Hindlimb muscle (tissue), 1 donor: Measurements from ENCODE around the gene DISP3. TPM values are rescaled to one million over a fixed set of nuclear protein-coding genes. Genes with fewer than 3 reads are reported as not detected.

Experiments used
- DNase-seq: peaks from one replicate; pipeline ENCODE4 v3.0.0-alpha.2; 2013
- polyA plus RNA-seq: library from polyadenylated mRNA; unstranded; fragments of 120-200 nt; gene quantifications from one replicate; pipeline ENCODE4 v1.2.1, GENCODE V29; 2013; ENCODE audit not compliant: insufficient read length

The DISP3 gene
- polyA plus RNA-seq, result 0.30 TPM

- DNase-seq, result peak; percentile 44
Observed at GRCh38 chr1:11478571-11479374, at the start of gene DISP3. Gene DISP3 (plus strand): TSS chr1:11479155. CDS start chr1:11500993, 21,838 bp downstream.

DNA sequence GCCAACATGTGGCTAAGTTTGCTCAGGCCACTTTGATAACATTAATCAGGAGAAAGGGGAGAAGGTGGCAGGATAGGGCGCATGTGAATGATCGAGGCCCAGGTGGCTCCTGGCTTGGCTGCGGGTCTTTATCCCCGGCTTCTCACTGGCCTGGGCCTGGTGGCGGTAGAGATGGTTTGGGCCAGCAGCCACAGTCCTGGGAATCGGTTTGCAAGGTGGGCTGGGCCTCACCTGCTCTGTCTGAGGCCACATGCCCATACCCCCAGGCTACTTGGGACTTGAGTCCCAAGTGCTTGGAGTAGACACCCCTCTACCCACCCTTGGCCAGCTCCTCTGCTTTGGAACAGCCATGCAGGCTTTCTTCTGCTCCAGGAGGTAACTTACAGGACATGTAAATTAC lies 49.7 kb upstream of the DISP3 start:
- no peak for DNase-seq

- DNase-seq, result no peak
Observed at GRCh38 chr1:11429935-11430334, 49.0 kb upstream of the DISP3 start.

DNA sequence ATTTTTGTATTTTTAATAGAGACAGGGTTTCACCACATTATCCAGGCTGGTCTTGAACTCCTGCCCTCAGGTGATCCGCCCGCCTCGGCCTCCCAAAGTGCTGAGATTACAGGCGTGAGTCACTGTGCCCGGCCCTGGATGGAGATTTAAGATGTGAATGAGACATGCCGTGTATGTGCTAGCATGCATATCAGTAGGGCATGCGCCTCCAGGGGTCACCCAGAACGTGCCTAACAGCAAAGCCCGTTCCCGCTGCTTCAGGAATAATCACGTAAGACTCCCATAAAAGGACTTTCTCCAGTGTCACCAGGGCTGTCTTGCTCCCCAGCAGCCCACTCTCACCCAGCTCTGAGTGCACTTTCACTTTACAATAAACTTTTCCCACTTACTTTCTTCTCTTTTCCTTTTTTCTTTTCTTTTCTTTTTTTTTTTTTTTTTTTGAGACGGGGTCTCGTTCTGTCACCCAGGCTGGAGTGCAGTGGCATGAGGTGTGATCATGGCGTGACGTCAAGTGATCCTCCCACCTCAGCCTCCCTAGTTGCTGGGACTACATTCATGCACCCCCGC lies 46.9 kb upstream of the DISP3 start:
- DNase-seq, result no peak

GRCh38 chr1:11432526-11432925 lies 46.4 kb upstream of the DISP3 start:
- DNase-seq, result no peak

DNA sequence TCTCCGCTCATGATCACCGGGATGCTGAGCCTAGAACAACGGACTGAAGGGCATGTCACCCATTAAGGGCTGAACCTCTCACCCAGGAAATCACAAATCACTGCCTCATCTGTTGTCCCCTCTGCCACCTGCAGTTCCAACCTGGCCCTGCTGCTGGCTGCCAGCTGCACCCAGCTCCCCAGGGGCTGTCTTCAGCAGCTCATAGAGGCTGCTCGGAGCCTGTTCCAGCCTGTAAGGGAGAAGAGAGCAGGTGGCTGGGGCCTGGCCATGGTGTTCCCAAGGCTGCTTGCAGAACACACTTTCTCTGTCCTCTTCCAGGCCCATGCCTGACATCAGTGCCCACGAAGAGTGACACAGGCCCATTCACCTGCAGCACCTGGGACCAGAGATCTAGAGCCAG lies 44.5 kb upstream of the DISP3 start:
- DNase-seq, result no peak

DNA sequence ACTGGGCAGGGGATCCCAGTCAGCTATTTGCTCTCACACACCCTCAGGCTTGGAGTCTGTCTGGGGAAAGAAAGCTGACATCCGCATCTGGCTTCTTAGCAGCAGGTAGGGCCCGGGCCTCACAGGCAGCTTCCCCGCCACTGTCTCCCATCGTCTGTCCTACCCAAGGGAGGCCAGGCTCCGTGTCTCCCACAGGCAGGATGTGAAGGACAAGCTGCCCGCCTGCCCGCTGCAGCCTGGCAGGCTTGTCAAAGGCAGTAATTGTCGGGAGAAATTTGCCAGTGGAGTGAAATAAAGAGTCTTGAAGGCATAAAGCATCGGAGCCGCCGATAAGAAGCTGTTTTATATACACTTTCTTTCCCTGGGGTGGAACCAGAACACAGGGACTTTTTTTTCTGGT lies 44.0 kb upstream of the DISP3 start:
- DNase-seq, result no peak

DNA sequence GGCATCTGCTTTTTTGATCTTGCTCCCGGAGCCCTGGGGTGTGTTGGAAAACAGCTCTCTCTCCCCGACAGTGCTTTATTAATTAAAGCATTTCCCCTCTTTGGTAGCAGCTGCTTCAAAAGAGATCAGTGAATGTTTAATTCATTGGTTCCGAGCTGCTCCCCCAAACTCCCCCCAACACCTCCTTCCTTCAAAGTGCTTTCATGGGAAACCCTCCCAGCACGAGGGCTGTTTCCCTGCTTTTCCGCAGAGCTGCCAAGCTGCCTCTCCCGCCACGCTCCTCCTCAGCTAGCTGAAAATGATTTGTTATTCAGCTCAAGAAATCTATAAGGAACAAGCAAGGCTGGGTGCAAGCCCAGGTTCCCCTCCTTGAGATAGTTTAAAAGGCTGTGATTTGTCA lies 40.0 kb upstream of the DISP3 start:
- DNase-seq, result no peak

DNA sequence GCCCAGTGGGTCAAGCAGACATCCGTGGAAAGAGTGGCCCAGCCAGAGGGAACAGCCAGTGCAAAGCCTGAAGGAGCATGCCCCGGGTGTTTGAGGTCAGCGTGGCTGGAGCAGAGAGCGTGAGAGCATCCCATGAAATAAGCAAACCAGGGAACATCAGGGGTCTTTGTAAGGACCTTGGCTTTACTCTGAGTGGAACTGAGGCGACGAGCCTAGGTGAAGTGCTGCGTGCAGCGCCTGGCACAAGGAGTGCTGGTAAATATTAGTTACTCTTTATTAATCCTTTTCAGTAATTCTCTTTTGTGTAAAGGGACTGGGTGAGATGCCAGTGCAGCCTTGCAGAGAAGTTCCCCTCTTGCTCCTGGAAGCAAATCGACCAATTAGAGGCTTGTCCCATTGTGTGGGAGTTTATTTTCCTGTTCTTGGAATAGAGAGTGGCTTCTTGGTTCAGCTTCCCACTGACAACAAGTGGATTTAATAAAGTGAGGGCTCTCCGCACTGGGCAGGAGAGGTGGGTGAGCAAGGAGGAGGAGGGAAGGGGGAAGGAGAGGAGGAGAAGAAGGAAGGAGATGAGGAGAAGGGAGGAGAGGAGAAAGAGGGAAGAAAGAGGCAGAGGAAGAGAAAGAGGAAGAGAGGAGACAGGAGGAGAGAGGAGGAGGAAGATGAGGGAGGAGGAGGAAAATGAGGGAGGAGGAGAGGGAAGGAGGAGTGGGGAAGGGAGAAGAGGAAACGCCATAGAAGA lies 37.6 kb upstream of the DISP3 start:
- no peak for DNase-seq

DNA sequence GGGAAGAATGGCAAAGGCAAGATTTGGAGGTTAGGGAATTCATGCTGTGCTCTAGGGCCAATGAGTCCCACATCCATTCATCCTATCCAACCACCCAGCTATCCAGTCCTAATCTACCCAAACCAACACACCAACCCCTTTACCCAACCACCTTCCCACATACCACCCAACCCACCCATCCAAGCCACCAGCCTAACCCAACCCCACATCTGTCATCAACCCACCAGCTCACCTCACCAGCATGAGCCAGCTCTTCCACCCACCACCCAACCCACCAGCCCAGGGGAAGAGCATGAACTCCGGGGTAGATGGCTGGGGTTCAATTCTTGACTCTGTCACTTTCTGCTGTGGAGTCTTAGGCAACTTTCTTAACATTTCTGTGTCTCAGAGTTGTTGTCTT lies 35.9 kb upstream of the DISP3 start:
- DNase-seq, result no peak

GRCh38 chr1:11443961-11444658 lies 34.8 kb upstream of the DISP3 start:
- DNase-seq, result no peak

- DNase-seq, result no peak
Observed at GRCh38 chr1:11444907-11445306, 34.0 kb upstream of the DISP3 start.

DNA sequence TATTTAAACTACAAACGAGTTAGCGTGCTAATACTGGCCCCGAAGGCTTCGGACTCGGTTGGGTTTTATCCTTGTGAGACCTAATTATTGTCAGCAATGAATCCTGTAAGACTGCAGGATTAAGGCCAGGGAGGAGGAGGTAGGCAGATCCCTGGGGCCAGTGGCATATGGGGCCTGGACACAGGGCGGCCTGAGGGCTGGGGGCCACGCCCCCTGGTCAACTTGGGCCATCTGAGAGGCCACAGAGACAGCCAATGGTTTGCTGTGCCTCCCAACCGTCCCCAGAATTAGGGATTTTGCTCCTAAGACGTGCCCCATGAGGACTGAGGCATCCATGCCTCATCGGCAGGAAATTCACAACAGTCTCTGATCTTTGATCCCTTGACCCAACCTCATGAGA lies 31.1 kb upstream of the DISP3 start:
- DNase-seq, result no peak

GRCh38 chr1:11448373-11449099 lies 30.4 kb upstream of the DISP3 start:
- no peak for DNase-seq

DNA sequence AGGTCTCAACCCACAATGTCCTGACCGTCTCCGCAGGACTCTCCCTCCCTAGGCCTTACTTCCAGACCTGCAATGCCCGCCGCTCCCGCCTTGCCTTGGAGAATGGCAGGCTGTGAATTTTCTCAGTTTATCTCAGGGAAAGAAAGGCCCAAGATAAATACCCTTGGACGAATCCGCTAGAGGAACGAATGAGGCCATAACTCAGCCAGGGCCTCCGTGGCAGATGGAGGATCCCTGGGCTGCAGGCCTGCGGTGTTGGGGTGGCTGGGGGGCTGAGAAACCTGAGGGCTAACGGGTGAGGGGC lies 29.9 kb upstream of the DISP3 start:
- no peak for DNase-seq

- DNase-seq, result no peak
Observed at GRCh38 chr1:11450310-11450709, 28.6 kb upstream of the DISP3 start.

GRCh38 chr1:11453742-11454491 lies 25.0 kb upstream of the DISP3 start:
- no peak for DNase-seq

DNA sequence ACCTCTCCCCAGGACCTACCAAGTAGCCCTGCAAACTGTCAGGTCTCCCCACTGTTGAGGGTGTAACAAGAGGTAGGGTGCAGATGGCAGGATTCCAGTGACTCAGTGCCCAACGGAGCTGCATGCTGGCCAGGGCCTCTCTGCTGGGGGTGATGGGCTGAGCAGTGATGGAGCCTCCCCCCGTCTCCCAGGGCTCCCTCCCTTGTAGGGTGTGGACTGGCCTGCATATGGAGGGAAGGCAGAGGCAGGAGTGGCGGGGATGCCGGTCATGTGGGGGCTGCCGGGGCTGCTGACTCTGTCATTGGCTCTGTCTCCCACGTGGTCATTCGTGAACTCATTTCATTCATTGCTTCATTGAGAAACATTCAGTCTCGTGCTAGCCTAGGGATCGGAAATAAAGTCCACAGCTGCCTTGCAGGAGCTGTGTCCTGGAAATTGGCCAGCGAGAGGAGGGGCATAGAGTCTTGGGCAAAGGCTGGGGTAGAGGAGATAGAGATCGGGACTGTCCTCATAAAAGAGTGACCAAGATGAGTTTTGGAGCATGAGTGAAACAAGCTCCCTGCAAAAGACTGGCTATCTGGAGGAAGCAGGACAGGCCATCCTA lies 22.9 kb upstream of the DISP3 start:
- no peak for DNase-seq

GRCh38 chr1:11456965-11457364 lies 22.0 kb upstream of the DISP3 start:
- no peak for DNase-seq

- no peak for DNase-seq
Observed at GRCh38 chr1:11458811-11459275, 20.1 kb upstream of the DISP3 start.

GRCh38 chr1:11461531-11462137 lies 17.3 kb upstream of the DISP3 start:
- DNase-seq, result no peak
